ENCODE measurements around the gene MRAP2.

DNA sequence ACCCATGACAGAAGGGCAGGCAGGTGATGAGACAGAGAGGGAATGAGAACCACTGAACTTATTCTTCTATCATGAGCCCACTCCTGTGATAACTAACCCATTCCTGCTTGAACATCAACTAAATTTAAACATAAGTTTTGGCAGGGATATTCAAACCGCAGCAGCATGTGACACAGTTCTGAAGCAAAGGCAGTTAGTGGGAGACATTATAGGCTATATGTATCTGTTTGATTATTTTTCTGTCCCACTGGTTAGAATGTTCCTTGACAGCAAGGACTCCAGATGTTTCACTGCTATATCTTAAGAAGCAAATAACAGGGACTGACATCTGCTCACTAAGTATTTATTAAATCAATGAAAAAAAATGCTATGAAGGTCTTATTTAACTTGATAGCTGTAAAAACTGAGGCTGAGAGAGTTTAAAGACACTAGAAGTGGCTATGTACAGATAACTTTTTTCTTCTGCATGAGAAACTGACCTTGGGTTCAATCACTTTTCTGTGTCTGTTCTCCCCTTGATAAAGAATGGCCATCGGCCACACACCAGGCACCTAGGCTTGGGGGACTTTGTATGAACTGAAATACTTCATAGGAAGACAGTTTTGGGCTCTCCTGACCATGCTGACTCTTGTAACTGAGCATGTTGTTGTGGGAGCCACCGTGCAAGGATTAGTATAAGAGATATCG, 102.9 kb downstream of the MRAP2 start:
- no peak for TF ChIP-seq EZH2 (IDR thresholded peaks at IDR 0.05; ENCODE audit: insufficient read depth, poor library complexity, severe bottlenecking)
- TF ChIP-seq EZH2phosphoT487 (IDR thresholded peaks at IDR 0.05; ENCODE audit: insufficient read depth, low read depth), result no peak
